ENCODE measurements around the gene P4HTM. TPM values are rescaled to one million over a fixed set of nuclear protein-coding genes. Genes with fewer than 3 reads are reported as not detected.
A peak's percentile ranks its signal among the peaks of the same experiment; 100 is the strongest.

Gene P4HTM
- polyA plus RNA-seq, 1 donor from 2014 or later = 20.4 TPM

GRCh38 chr3:48966876-48967361, 23.1 kb upstream of the P4HTM start:
- peaks cover 0 to 1% (median 0%) of the 10 kb centered on the region in 3 donors for H3K4me1 Mint-ChIP-seq
- H3K9me3 Mint-ChIP-seq = no peaks in the 10 kb centered on the region
- H3K4me3 Mint-ChIP-seq = no peak overlapping the region
- H3K27ac Mint-ChIP-seq = no peak overlapping the region
- H3K27me3 Mint-ChIP-seq = no peaks in the 10 kb centered on the region
- no peaks in the 10 kb centered on the region for H3K36me3 Mint-ChIP-seq

- H3K9me3 Mint-ChIP-seq = no peaks in the 10 kb centered on the region
- H3K27me3 Mint-ChIP-seq = no peaks in the 10 kb centered on the region
- no peak overlapping the region for H3K27ac Mint-ChIP-seq
- H3K4me3 Mint-ChIP-seq = no peak overlapping the region
- no peaks in the 10 kb centered on the region for H3K36me3 Mint-ChIP-seq
- peaks cover 0 to 1% (median 0%) of the 10 kb centered on the region in 3 donors for H3K4me1 Mint-ChIP-seq
Measured at GRCh38 chr3:48970586-48970985, 19.5 kb upstream of the P4HTM start.

- Mint-ChIP-seq H3K9me3 (no peaks in the 10 kb centered on the region), H3K4me3 (no peak overlapping the region), H3K4me1 (no peaks in the 10 kb centered on the region), H3K36me3 (no peaks in the 10 kb centered on the region), H3K27me3 (no peaks in the 10 kb centered on the region), H3K27ac (no peak overlapping the region)
Measured at GRCh38 chr3:48974076-48974864, 15.8 kb upstream of the P4HTM start.

GRCh38 chr3:48979451-48979850, 10.6 kb upstream of the P4HTM start:
- Mint-ChIP-seq H3K36me3 (no peaks in the 10 kb centered on the region), H3K4me1 (no peaks in the 10 kb centered on the region), H3K9me3 (no peaks in the 10 kb centered on the region), H3K27ac (no peak overlapping the region), H3K4me3 (no peak overlapping the region), H3K27me3 (no peaks in the 10 kb centered on the region)

- Mint-ChIP-seq H3K27ac (no peak overlapping the region), H3K4me3 (no peak overlapping the region), H3K27me3 (no peaks in the 10 kb centered on the region), H3K36me3 (no peaks in the 10 kb centered on the region), H3K4me1 (no peaks in the 10 kb centered on the region), H3K9me3 (no peaks in the 10 kb centered on the region)
Measured at GRCh38 chr3:48980295-48980694, 9.7 kb upstream of the P4HTM start.

GRCh38 chr3:48982016-48982415, 8.0 kb upstream of the P4HTM start:
- no peaks in the 10 kb centered on the region for H3K4me1 Mint-ChIP-seq
- no peak overlapping the region for H3K27ac Mint-ChIP-seq
- H3K9me3 Mint-ChIP-seq = no peaks in the 10 kb centered on the region
- H3K27me3 Mint-ChIP-seq = no peaks in the 10 kb centered on the region
- no peak overlapping the region for H3K4me3 Mint-ChIP-seq
- H3K36me3 Mint-ChIP-seq = no peaks in the 10 kb centered on the region

GRCh38 chr3:48982686-48983085, 7.4 kb upstream of the P4HTM start:
- Mint-ChIP-seq H3K36me3 (no peaks in the 10 kb centered on the region), H3K4me1 (peaks cover 0 to under 1% (median under 1%) of the 10 kb centered on the region in 3 donors), H3K4me3 (peak overlapping the region in 1 of 4 donors; percentile 31), H3K9me3 (no peaks in the 10 kb centered on the region), H3K27me3 (no peaks in the 10 kb centered on the region), H3K27ac (peak overlapping the region in 1 of 3 donors; percentile 15)

- Mint-ChIP-seq H3K4me3 (no peak overlapping the region), H3K27ac (peak overlapping the region in 2 of 3 donors; percentile 15 to 46), H3K4me1 (peaks cover 3 to 5% (median 4%) of the 10 kb centered on the region in 3 donors), H3K9me3 (no peaks in the 10 kb centered on the region), H3K36me3 (peaks cover 1% of the 10 kb centered on the region), H3K27me3 (no peaks in the 10 kb centered on the region)
Measured at GRCh38 chr3:48983096-48983495, 6.9 kb upstream of the P4HTM start.

- Mint-ChIP-seq H3K9me3 (no peaks in the 10 kb centered on the region), H3K27ac (no peak overlapping the region), H3K4me1 (peaks cover 10 to 14% (median 12%) of the 10 kb centered on the region in 3 donors), H3K36me3 (peaks cover 1% of the 10 kb centered on the region), H3K4me3 (no peak overlapping the region), H3K27me3 (no peaks in the 10 kb centered on the region)
Measured at GRCh38 chr3:48984663-48985062, 5.4 kb upstream of the P4HTM start.

- no peak overlapping the region for H3K27ac Mint-ChIP-seq
- peaks cover 1% of the 10 kb centered on the region for H3K36me3 Mint-ChIP-seq
- no peaks in the 10 kb centered on the region for H3K9me3 Mint-ChIP-seq
- peaks cover 11 to 19% (median 13%) of the 10 kb centered on the region in 3 donors for H3K4me1 Mint-ChIP-seq
- H3K4me3 Mint-ChIP-seq = peak overlapping the region in 1 of 4 donors; percentile 6
- H3K27me3 Mint-ChIP-seq = no peaks in the 10 kb centered on the region
Measured at GRCh38 chr3:48985831-48986376, 4.1 kb upstream of the P4HTM start.

GRCh38 chr3:48989126-48989795, 780 bp upstream of the P4HTM start:
- H3K4me3 Mint-ChIP-seq = peak overlapping the region; percentile 89 to 99 (median 96)
- no peaks in the 10 kb centered on the region for H3K27me3 Mint-ChIP-seq
- H3K4me1 Mint-ChIP-seq = peaks cover 21 to 30% (median 30%) of the 10 kb centered on the region in 3 donors
- H3K36me3 Mint-ChIP-seq = peaks cover 3% of the 10 kb centered on the region
- peak overlapping the region; percentile 67 to 89 (median 75) for H3K27ac Mint-ChIP-seq
- no peaks in the 10 kb centered on the region for H3K9me3 Mint-ChIP-seq

- H3K4me1 Mint-ChIP-seq = peaks cover 21 to 30% (median 30%) of the 10 kb centered on the region in 3 donors
- H3K36me3 Mint-ChIP-seq = peaks cover 3% of the 10 kb centered on the region
- H3K9me3 Mint-ChIP-seq = no peaks in the 10 kb centered on the region
- peak overlapping the region; percentile 90 to 99 (median 96) for H3K4me3 Mint-ChIP-seq
- peak overlapping the region; percentile 67 to 92 (median 91) for H3K27ac Mint-ChIP-seq
- no peaks in the 10 kb centered on the region for H3K27me3 Mint-ChIP-seq
Measured at GRCh38 chr3:48990636-48991469, 812 bp downstream of the P4HTM start.

GRCh38 chr3:48991851-48992545, 2.0 kb downstream of the P4HTM start:
- H3K36me3 Mint-ChIP-seq = peaks cover 3% of the 10 kb centered on the region
- peak overlapping the region; percentile 50 to 91 (median 81) for H3K27ac Mint-ChIP-seq
- H3K4me1 Mint-ChIP-seq = peaks cover 21 to 30% (median 30%) of the 10 kb centered on the region in 3 donors
- H3K4me3 Mint-ChIP-seq = peak overlapping the region; percentile 31 to 99 (median 64)
- no peaks in the 10 kb centered on the region for H3K27me3 Mint-ChIP-seq
- no peaks in the 10 kb centered on the region for H3K9me3 Mint-ChIP-seq

- peak overlapping the region in 2 of 3 donors; percentile 52 to 71 for H3K27ac Mint-ChIP-seq
- peak overlapping the region in 1 of 4 donors; percentile 16 for H3K4me3 Mint-ChIP-seq
- H3K36me3 Mint-ChIP-seq = peaks cover 2% of the 10 kb centered on the region
- H3K27me3 Mint-ChIP-seq = no peaks in the 10 kb centered on the region
- H3K9me3 Mint-ChIP-seq = no peaks in the 10 kb centered on the region
- H3K4me1 Mint-ChIP-seq = peaks cover 18 to 26% (median 24%) of the 10 kb centered on the region in 3 donors
Measured at GRCh38 chr3:48993834-48994233, 3.8 kb downstream of the P4HTM start.
